ENCODE measurements around the gene AGAP1.

DNA sequence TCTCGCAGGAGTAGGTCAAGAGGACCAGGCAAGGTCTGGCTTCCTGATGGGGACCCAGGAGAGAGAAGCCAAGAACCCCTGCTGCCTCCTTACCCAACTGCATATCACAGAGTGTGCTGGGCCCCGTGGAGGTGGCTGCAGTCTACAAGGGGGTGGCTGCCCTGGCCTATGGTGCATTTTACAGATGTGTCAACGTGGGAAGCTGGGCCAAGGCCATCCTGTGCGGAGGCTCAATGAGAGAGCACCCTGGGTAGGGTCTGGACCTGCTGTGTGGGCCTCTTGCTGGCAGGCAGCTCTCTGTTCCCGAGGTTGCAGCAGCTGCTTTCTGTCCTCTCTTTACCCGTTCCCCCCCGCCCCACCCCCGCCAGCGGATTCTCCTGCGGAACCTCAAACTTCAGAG, 612.9 kb downstream of the AGAP1 start:
- TF ChIP-seq POLR2AphosphoS5 (IDR thresholded peaks at IDR 0.05; ENCODE audit: insufficient read depth in 1 of 2, low read depth in 1 of 2) (no peak), POLR2A (IDR thresholded peaks at IDR 0.05) (no peak)
- TF ChIP-seq, protein P1, sequence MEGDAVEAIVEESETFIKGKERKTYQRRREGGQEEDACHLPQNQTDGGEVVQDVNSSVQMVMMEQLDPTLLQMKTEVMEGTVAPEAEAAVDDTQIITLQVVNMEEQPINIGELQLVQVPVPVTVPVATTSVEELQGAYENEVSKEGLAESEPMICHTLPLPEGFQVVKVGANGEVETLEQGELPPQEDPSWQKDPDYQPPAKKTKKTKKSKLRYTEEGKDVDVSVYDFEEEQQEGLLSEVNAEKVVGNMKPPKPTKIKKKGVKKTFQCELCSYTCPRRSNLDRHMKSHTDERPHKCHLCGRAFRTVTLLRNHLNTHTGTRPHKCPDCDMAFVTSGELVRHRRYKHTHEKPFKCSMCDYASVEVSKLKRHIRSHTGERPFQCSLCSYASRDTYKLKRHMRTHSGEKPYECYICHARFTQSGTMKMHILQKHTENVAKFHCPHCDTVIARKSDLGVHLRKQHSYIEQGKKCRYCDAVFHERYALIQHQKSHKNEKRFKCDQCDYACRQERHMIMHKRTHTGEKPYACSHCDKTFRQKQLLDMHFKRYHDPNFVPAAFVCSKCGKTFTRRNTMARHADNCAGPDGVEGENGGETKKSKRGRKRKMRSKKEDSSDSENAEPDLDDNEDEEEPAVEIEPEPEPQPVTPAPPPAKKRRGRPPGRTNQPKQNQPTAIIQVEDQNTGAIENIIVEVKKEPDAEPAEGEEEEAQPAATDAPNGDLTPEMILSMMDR (IDR thresholded peaks at IDR 0.05): no peak

All from vagina (tissue), 2 donors.